Stimulated activated CD8-positive, alpha-beta memory T cell treated with anti-CD3 and anti-CD28 coated beads, Interleukin-12 subunit alpha, Interleukin-12 subunit beta, amount 100 ng/mL, for 24 hours (primary cell): ENCODE data around the gene CMTM1.

Experiments
- DNase-seq: peaks from one replicate; pipeline ENCODE4 v3.0.0-alpha.2; 2020; ENCODE audit errors: extremely low read depth

CMTM1 gene

DNA sequence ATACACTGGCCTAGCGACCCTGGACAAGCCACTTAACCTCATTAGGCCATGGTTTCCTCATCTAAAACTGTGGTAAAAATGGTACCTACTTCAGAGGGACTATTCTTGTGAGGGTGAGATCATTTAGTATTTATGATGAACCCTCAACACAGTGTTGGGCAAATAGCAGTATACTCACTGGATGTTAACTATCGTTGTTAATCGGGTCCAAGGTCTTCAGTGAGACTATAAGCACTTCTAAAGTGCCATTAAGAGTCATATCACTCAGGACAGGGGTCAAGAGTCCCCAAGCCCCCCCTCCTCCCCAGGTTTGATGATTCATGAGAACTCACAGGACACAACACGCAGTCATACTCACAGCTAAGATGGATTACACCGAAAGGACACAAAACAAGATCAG lies 27.3 kb upstream of the CMTM1 start:
- DNase-seq: no peak

DNA sequence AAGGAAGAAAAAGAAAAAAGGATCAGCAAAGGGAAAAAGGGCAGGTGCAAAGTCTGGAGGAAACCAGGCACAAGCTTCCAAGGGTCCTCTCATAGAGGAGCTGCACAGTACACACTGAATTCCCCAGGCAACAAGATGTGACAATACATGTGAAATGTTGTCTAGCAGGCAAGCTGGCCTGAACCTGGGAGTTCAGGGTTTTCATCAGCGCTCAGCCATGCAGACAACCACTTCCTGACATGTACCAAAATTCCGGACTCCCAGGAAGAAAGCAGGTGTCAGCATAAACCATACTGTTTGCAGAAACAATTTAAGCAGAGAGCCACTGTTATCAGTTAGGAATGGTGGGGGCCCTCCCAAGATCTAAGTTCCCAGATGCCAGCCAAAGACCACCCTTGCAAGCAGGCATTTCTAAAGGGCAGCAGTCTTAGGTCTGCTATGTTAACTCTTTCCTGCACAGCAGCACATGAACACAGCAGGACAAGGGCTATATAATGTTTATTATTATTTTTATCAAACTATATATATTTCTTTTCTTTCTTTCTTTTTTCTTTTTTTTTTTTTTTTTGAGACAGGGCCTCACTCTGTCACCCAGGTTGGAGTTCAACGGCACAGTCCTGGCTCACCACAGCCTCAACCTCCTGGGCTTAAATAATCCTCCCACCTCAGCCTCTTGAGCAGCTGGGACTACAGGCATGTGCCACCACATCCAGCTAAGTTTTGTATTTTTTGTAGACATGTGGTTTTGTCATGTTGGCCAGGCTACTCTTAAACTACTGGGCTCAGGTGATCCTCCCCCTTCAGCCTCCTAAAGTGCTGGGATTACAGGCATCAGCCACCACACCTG lies 26.4 kb upstream of the CMTM1 start:
- no peak for DNase-seq

DNA sequence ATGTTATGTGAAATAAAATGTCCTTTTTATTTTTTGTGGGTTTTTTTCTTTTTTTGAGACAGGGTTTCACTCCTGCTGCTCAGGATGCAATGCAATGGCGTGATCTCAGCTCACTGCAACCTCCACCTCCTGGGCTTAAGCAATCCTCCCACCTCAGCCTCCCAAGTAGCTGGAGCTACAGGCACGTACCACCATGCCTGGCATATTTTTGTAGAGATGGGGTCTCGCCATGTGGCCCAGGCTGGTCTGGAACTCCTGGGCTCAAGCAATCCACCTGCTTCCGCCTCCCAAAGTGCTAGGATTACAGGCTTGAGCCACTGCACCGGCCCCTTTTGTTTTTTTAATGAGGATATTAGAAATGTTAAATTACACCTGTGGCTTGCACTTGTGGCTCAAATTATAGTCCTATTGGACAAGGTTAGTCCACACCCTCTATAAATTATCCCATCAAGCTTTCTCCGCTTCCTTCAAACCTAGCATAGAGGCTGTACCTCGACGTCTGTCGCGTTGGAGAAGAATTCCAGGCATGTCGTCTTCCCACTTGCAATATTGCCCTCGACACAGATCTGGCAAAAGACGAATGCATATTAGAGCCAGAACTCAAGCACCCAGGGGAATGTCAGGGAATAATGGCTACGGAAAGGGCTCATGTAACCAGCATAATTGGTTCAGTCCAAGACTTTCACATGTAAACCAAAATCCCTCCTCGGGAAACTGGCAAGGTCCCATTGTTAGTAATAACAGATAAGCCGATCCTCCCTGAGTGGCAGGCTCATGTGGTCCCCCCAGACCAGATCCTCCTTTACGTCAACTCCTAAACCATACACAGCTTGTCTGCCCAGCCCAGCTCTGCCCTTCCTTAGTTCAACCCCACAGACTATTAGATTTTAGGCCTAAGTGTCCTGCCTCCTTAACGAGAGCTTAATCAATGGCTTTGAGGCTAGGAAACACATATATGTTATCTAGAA lies 24.6 kb upstream of the CMTM1 start:
- no peak for DNase-seq

DNA sequence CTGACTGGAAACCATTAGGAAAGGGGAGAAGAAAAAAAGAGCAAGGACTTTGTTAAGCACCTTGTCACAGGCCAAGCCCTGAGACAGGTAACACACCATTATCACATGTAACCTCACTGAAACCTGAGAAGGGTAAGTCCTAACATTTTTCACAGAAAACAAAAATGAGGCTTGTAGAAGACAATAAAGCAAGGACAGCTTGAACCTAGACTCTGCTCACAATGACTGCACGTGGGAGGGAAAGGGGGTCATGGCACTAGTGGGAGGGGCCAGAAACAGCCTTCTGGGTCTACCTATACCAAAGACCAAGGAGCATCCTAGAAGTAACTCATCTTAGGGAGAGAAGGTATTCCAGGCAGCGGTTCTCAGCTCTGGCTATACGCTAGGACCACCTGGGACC lies 23.8 kb upstream of the CMTM1 start:
- DNase-seq: no peak

DNA sequence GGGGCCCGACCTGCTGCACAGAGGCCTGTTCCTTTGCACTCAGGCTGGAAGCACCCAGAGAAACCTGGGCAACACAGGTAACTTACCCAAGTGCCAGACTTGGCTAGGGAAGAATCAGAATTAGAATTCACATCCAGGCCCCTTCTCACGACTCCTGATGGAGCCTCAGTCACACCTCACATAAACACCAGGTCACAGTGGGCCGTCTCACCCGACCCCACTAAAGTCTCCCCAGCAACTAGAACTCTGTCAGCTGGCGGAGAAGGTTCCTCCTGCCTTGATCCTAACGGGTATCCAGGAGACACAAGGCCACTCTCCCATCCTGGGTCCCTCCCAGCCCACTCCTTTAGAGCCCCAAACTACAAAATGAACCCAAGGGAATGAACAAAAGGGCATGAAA lies 22.7 kb upstream of the CMTM1 start:
- no peak for DNase-seq

DNA sequence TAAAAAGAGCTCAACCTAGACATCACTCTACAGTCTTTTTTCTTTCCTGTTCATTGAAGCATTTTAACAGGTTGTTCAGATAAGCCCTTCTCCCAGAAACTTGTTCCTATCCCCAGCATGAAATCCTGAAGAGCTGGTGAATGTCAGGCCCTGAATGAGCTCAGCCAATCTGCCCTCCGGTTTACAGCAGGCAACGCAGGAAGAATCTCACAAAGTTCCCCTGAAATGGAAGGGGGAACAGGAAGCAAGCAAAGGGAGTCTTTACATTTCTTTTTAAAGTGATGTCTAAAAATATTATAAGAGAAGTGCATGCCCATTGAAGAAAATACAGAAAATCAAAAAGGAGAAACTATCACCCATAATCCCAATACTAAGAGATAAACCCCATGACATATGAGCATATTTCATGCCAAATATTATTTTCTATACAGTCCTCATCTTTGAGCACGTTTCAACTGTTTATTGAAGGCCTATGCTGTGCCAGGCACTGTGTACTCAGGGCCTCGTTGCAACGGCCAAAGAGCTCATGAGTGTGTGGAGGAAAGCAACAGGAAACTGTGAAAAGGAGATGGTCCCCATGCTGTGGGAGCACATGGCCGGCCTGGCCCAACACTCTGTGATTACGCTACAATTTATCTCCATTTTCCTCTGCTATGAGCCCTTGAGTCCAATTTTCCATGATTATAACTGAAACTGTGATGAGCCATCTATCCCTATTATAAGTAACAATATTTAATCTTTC lies 22.1 kb upstream of the CMTM1 start:
- no peak for DNase-seq

DNA sequence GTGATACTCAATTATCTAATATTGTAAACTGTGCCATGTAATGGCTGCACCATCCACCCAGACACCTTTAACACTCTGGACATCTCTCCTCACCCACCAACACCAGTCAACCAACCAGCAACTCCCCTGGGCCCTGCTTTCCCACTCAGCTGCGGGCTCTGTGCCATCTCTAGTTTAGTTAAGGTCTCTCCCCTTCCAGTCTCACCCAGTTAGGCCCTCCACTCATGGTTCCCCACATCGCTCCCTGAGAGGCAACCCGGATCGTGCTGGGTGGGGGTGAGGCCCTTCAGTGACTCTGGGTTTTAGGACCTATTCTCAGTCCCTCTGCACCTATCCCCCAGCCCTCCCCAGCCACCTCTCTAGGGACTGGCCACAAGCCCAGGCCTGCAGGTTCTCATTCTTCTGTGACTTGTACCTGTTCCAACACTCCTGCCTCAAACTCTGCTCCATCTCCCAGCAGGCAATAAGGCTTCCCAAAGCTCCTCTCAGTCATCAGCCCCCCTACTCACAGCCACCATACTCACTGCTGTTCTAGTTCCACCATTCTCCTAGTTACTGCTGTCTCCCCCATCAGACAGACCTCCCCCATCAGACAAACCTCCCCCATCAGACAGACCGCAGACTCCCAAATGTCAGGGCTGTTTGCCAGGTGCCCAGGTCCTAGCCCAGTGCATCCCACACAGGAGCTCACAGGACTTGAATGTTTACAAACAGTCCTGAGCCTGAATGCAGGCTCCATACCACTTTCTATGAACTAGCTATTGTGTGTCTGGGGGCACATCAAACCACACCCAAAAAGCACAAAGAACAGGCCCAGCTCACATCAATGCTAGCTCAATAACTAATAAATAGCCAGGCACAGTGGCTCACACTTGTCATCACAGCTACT lies 18.9 kb upstream of the CMTM1 start:
- no peak for DNase-seq

DNA sequence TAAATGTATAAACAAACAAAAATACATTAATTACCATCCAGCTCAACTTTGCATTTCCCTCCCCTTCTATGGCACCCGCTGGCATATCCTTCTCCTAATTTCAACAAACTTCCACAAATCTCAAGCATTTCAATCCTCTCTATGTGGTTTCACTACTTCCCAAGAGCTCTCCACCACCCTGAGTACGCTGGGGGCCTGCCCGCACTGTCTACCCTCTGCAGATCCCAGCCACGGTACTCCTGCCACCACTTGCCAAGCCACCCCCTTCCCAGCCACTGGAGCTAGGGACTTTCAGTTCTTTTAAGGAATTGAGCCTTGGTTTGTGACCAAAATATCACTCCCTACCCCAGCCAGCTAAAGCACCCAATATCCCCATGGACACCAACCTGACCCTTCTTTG lies 18.2 kb upstream of the CMTM1 start:
- DNase-seq: no peak

DNA sequence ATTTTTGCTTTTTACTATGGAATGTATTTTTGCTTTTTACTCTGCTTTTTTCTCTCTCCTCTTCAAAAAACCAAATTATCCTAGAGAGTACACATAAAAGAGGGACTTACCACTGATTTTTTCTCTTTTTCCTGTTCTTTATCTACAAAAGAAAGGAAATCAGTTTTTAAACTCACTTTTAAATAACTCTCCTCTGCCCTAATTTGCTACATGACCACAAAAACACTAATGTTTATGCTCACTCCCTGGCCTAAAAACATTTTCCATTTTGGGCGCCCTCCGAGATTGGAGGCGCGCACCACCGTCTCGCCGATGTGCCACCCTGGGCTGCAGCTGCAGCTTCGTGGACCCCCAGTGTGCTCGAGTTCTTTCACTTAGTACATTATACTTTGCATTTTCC lies 17.4 kb upstream of the CMTM1 start:
- no peak for DNase-seq

DNA sequence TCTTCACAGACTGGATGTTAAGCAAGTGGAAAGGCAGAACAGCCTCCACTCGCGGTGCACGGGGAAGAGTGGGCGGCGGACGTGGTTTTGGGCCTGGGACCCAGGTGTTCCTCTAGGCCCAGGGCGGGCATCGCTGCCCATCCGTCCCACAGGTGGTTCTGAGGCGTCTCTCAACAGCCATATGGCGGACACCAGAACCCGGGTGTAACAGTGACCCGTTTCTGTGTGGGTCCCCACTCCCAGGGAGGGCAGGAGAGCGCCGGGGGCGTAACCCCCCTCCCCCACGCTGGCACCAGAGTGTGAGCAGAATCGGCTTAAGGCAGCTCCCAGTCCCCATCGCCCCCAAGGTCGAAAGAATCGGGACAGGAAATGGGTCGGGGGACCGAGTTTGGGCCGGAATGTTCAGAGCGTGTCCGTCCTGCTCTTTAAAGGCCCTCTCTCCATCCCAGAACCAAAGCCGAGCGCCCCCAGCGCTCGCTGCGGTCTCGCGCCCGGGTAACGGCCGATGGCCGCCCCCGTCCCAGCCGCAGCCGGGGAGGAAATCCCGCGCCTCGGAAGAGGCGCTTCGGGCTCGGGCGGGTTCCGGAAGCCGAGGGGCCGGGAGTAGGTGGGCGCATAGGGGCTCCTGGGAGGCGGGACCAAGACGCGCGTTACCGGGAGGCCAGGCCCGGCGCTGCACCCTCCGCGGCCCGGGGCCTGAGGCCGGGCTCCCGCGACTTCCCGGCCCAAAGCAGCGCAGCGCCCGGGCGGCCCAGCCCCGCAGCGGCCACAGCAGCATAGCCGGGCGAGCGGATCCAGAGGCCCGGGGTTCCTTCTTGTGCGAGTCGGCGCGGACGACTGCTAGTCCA lies 16.7 kb upstream of the CMTM1 start, which contains the start of gene TK2:
TK2 (minus strand) TSS at position 839 of the 848 bp plus-strand sequence; CDS start at position 778, 61 bp downstream.
- peak; percentile 39 for DNase-seq

DNA sequence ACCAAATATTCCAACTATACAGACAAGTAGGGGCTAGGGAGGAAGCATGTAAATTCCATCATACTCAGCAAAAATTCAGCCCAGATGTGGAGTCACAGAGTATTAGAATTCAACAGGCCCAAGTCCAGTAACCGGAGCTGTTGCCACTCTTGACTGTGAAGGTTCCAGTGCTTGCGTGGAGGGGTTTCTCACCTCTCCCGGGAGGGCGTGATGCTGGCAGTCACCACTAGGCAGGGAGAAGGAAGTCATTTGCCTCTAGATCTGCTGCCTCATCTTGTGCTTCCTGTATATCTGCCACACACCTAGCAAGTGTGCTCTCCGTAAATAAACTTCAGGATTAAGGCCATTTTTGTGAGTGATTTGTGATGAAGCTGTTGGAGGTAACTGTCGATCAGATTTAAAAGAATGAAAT lies 14.9 kb upstream of the CMTM1 start:
- DNase-seq: peak; percentile 25

DNA sequence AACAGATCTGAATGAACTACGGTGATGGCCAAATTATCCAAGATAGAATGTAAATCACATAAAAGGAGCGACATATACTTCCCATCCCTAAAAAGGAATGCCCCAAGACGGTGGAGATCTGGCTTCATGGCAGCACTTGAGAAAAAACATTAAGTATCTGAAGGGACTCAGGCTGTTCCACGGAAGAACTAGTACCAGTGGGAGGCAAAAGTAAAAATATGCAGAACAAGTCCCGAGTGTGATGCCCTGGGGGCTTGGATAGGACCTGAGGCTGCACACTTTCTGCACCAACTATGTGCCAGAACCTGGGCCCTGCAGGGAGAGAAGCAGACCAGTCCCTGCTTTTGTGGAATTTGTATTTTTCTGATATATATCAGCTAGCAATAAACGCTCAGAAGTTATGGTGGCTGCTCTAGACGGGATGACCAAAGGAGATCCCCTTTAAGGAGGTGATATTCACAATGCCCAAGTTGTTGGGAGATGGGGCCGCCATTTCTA lies 14.4 kb upstream of the CMTM1 start:
- DNase-seq: no peak

DNA sequence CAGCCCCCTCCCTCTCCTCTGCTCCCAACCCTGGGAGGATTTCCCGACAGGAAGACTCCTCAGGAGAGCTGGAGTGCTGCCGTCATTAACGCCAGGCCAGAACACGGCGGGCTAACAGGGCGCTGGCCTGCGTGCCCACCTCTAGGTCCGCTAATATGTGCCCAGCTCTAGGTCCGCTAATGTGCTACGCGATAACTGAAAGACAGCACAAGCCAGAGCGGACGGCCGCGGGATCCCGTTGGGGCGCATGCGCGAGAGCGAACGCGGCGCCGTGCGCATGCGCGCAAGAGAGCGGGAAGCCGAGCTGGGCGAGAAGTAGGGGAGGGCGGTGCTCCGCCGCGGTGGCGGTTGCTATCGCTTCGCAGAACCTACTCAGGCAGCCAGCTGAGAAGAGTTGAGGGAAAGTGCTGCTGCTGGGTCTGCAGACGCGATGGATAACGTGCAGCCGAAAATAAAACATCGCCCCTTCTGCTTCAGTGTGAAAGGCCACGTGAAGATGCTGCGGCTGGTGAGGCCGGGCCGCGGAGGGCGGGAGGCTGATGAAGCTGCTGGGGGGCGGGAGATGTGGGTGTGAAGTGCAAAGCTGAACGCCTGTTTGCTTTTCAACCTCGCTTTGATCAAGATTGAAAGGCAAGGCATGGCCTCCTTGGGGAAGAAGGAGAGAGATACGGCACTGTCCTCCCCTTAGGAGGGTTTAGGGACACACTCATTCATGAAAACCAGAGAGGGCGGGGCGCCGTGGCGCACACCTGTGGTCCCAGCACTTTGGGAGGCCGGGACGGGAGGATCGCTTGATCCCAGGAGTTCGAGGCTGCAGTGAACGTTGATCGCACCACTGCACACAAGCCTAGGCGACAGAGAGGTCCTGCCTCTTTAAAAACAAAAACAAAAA lies 13.7 kb upstream of the CMTM1 start, which contains the start of gene CKLF:
CKLF (plus strand) TSS at position 291 of the 892 bp plus-strand sequence; CDS start at position 431, 140 bp downstream.
- peak; percentile 82 for DNase-seq

DNA sequence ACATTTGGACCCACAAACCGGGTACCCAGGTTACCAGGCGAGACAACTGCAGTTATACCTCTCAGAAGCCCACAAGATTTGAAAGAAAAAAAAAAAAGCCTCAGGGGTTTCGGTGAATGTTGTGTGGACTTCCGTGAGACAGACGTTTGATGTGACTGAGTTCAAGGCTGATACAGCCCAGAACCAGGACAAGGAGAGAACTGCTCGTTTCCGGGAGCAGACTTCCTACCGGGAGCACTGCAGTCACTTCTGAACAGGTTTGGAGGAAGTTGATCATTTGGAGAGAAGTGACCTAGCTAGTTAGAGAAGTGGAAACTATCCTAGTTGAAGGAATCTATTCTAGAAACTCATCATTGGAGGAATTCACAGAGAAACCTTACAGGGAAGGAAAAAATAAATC lies 13.0 kb upstream of the CMTM1 start:
- no peak for DNase-seq

DNA sequence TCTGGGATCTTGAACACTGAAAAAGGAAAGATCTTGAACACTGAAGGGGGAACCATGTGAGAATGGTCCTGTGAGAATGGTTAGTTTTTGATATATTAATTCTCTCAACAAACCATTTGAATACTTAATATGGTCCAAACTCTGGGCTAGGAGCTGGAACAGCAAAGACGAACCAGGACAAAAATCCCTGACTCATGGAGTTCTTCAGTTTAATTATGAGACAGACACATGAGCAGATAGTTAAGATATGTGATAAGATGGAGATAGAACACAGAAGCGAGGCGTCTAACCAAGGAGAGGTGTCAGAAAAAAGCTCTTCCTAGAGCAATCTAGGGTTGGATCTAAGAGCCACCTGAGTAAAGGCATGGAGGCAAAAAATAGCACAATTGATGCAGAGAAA lies 12.2 kb upstream of the CMTM1 start:
- DNase-seq: no peak

DNA sequence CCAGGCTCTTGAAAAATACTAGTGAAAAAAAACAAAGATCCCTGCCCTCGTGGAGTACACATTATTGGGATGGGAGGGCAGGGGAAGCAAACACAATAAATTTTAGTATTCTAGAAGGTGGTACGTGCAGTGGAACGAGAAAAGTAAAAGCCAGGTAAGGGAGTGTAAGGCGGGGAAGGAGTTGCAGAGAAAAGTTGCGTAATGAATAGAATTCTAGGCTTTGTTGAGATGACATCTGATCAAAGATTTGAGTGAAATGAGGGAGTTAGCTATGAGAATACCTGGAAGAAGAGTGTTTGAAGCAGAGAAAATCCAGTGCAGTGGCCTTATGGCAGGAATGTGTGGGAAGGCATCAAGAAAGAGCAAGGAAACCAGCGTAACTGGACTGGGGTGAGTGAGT lies 11.7 kb upstream of the CMTM1 start:
- no peak for DNase-seq

DNA sequence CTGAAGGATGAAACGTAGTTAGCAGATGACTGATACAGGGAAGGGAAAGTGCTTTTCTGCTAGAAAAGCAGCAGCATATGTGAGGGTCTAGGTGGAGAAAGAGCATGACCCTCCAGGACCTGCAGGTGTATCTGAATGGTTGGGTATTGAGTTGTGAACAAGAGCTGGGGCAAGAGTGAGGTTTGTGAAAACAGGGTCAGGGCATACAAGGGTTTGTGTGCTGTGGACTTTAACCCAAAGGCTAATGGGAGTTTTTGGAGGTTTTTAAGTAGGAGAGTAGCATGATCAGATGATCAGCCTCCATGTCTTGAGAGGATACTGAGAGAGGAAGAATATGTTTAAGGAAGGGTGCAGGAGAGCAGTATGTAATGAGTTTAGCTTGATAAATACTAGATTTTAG lies 6.1 kb upstream of the CMTM1 start:
- no peak for DNase-seq

DNA sequence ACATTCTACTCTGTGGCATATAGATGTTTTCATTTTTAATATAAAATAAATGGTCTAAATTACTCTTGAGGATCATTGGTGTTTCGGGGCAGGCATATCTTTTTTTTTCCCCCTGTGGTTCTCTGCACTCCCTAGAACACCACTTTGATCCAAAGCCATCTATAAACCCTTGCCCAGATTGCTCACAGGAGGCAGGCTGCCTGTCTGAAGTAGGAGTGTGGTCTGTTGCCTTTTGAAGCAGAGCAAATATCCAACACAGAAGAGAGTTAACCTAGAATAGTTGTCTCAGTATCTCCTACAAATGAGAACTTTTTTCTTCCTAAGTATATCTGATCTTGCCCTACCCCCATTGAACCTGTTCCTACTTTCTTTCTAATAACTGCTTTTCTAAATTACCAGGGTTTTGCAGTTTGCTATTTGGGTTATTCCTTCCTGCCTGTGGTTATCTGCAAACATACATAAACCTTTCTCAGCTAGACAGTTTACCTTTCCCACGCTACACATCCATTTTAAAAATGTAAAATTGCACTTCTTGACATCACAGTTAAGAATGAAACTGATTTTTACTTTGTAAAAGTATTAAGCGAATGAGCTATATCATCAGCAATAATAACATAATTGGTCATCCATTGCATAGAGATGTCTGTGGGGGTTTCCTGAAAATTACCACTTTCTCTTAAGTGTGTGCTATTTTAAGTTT lies 4.7 kb upstream of the CMTM1 start:
- no peak for DNase-seq
